ENCODE data around the gene NUS1. TPM values are rescaled to one million over a fixed set of nuclear protein-coding genes. Genes with fewer than 3 reads are reported as not detected.
"Not testable (repeated sequence)": the region's sequence is repeated elsewhere in the genome, so short reads cannot be mapped to it uniquely, and the experiment has no call there.

NUS1 gene
- total RNA-seq, 1 experiment from 2014 or later: 12.7 TPM

DNA sequence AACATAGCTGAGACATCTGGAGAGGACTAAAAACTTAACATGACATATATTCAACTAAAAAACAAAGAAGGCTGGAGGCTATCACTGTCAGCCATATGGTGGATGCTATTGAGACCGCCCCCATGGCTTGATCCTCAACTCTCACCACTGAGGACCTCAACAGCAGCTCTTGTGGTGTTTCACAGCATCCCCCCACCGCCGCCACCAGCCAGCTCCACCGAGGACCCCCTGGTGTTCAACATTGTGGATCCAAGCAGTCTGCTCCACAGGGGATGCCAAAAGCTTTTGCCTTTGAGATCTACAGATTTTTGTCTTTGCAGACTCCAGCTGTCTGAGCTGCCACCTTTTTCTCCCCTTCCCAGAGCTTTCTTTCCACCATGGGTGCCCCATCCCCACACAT lies 64.6 kb downstream of the NUS1 start:
- H3K9me3 ChIP-seq (ENCODE audit: low read length): no peaks in the 10 kb centered on the region
- ChIA-PET POLR2A (ENCODE audit: unreplicated experiment) (no interaction called here), CTCF (no interaction called here)
- H3K9ac ChIP-seq (ENCODE audit: low read length): no peak overlapping the region
- intact Hi-C loops (cut with micrococcal nuclease): no loop called here
- no peak overlapping the region for H2AFZ ChIP-seq (ENCODE audit: low read length)
- ATAC-seq (no peak), DNase-seq (no peak)
- H3K4me2 ChIP-seq (ENCODE audit: low read length): no peak overlapping the region
- H3K79me2 ChIP-seq (ENCODE audit: low read length): no peaks in the 10 kb centered on the region
- H3K4me1 ChIP-seq (ENCODE audit: insufficient read depth, low read length): no peaks in the 10 kb centered on the region
- no peaks in the 10 kb centered on the region for H3K27me3 ChIP-seq (ENCODE audit: low read length)
- BruUV-seq (replicated peaks): no TSS peak
- H3K27ac ChIP-seq (ENCODE audit: low read length): no peak overlapping the region
- TF ChIP-seq EZH2 (IDR thresholded peaks at IDR 0.05; ENCODE audit: low read length, unreplicated experiment) (no peak), EZH2phosphoT487 (IDR thresholded peaks at IDR 0.05; ENCODE audit: borderline replicate concordance, low read length) (no peak)
- TF ChIP-seq, protein P1, sequence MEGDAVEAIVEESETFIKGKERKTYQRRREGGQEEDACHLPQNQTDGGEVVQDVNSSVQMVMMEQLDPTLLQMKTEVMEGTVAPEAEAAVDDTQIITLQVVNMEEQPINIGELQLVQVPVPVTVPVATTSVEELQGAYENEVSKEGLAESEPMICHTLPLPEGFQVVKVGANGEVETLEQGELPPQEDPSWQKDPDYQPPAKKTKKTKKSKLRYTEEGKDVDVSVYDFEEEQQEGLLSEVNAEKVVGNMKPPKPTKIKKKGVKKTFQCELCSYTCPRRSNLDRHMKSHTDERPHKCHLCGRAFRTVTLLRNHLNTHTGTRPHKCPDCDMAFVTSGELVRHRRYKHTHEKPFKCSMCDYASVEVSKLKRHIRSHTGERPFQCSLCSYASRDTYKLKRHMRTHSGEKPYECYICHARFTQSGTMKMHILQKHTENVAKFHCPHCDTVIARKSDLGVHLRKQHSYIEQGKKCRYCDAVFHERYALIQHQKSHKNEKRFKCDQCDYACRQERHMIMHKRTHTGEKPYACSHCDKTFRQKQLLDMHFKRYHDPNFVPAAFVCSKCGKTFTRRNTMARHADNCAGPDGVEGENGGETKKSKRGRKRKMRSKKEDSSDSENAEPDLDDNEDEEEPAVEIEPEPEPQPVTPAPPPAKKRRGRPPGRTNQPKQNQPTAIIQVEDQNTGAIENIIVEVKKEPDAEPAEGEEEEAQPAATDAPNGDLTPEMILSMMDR (conservative IDR thresholded peaks at IDR 0.05; ENCODE audit: low read depth, low read length): no peak
- no peaks in the 10 kb centered on the region for H3F3A ChIP-seq (ENCODE audit: low read length, unreplicated experiment)
- H3K4me3 ChIP-seq (ENCODE audit: low read length): no peak overlapping the region
- no peaks in the 10 kb centered on the region for H4K20me1 ChIP-seq (ENCODE audit: low read length)
- no peaks in the 10 kb centered on the region for H3K36me3 ChIP-seq (ENCODE audit: low read depth, low read length)
- no peaks in the 10 kb centered on the region for H3K9me2 ChIP-seq (replicated peaks; ENCODE audit: low read length)

DNA sequence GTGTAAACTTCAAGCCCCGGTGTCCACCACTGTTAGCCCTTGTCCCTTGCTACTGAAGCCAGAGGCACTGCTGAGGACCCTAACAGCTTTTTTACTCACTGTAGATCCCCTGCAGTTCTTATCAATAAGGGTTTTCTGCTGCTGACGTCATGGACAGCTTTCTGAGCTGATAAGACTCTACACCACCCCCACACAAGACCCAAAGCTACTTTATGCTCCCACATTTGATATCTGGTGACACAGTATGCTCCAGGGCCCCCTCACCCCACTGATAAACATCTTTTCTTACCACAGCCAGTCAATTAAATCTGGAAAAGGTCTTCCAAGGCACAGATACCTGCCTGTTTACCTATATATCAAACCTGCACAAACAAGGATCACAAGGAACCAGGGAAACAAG lies 65.3 kb downstream of the NUS1 start:
- intact Hi-C loops (cut with micrococcal nuclease): no loop called here
- no peak overlapping the region for H3K4me3 ChIP-seq (ENCODE audit: low read length)
- H3K79me2 ChIP-seq (ENCODE audit: low read length): no peaks in the 10 kb centered on the region
- BruUV-seq (replicated peaks): no TSS peak
- DNase-seq: no peak
- H3K36me3 ChIP-seq (ENCODE audit: low read depth, low read length): no peaks in the 10 kb centered on the region
- H3K9me2 ChIP-seq (replicated peaks; ENCODE audit: low read length): no peaks in the 10 kb centered on the region
- H3K27me3 ChIP-seq (ENCODE audit: low read length): no peaks in the 10 kb centered on the region
- no peak overlapping the region for H2AFZ ChIP-seq (ENCODE audit: low read length)
- POLR2A ChIA-PET (ENCODE audit: unreplicated experiment): no interaction called here
- CTCF ChIA-PET: no interaction called here
- TF ChIP-seq, protein P1 (conservative IDR thresholded peaks at IDR 0.05; ENCODE audit: low read depth, low read length): no peak
- TF ChIP-seq EZH2phosphoT487 (IDR thresholded peaks at IDR 0.05; ENCODE audit: borderline replicate concordance, low read length): no peak
- TF ChIP-seq EZH2 (IDR thresholded peaks at IDR 0.05; ENCODE audit: low read length, unreplicated experiment): no peak
- no peak for ATAC-seq
- no peak overlapping the region for H3K4me2 ChIP-seq (ENCODE audit: low read length)
- no peaks in the 10 kb centered on the region for H3K4me1 ChIP-seq (ENCODE audit: insufficient read depth, low read length)
- no peaks in the 10 kb centered on the region for H3K9me3 ChIP-seq (ENCODE audit: low read length)
- no peak overlapping the region for H3K27ac ChIP-seq (ENCODE audit: low read length)
- no peaks in the 10 kb centered on the region for H4K20me1 ChIP-seq (ENCODE audit: low read length)
- no peaks in the 10 kb centered on the region for H3F3A ChIP-seq (ENCODE audit: low read length, unreplicated experiment)
- no peak overlapping the region for H3K9ac ChIP-seq (ENCODE audit: low read length)

DNA sequence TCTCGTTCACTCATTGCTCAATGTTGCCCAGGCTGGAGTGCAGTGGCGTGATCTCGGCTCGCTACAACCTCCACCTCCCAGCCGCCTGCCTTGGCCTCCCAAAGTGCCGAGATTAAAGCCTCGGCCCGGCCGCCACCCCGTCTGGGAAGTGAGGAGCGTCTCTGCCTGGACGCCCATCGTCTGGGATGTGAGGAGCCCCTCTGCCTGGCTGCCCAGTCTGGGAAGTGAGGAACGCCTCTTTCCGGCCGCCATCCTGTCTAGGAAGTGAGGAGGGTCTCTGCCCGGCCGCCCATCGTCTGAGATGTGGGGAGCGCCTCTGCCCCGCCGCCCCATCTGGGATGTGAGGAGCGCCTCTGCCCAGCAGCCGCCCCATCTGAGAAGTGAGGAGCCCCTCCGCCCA lies 75.4 kb downstream of the NUS1 start:
- POLR2A ChIA-PET (ENCODE audit: unreplicated experiment); H3K4me1 ChIP-seq (ENCODE audit: insufficient read depth, low read length); ATAC-seq; H3K27ac ChIP-seq (ENCODE audit: low read length); BruUV-seq (replicated peaks); H3K4me3 ChIP-seq (ENCODE audit: low read length); H4K20me1 ChIP-seq (ENCODE audit: low read length); H3K36me3 ChIP-seq (ENCODE audit: low read depth, low read length); H3K27me3 ChIP-seq (ENCODE audit: low read length); DNase-seq; intact Hi-C loops (cut with micrococcal nuclease); H2AFZ ChIP-seq (ENCODE audit: low read length); H3K9me3 ChIP-seq (ENCODE audit: low read length); CTCF ChIA-PET; H3K4me2 ChIP-seq (ENCODE audit: low read length); H3K79me2 ChIP-seq (ENCODE audit: low read length); H3F3A ChIP-seq (ENCODE audit: low read length, unreplicated experiment); H3K9ac ChIP-seq (ENCODE audit: low read length); H3K9me2 ChIP-seq (replicated peaks; ENCODE audit: low read length): not testable (repeated sequence)

Other genes with a start within 250 kb of the NUS1 start
- gene ROS1, start 249.5 kb upstream of the NUS1 start, total RNA-seq (2014; rRNA removed): 0.07 and 0.17 TPM in 2 replicates
- 31.1 and 35.9 TPM in 2 replicates for gene DCBLD1, start 192.8 kb upstream of the NUS1 start, total RNA-seq (2014; rRNA removed)
- gene GOPC, start 73.0 kb upstream of the NUS1 start, total RNA-seq (2014; rRNA removed): 15.8 and 17.1 TPM in 2 replicates
- not detected in 2 replicates for gene SLC35F1, start 231.8 kb downstream of the NUS1 start, total RNA-seq (2014; rRNA removed)